Mesothelial cell of epicardium (in vitro differentiated cells): ENCODE data around the gene MDC1. TPM values are rescaled to one million over a fixed set of nuclear protein-coding genes. Genes with fewer than 3 reads are reported as not detected.
"Not testable (repeated sequence)": the region's sequence is repeated elsewhere in the genome, so short reads cannot be mapped to it uniquely, and the experiment has no call there.

Experiments used
- DNase-seq, 2 experiments: peaks; one replicate each; pipeline ENCODE4 v3.0.0; 2021; ENCODE audit warnings: low spot score in 2 of 2; ENCODE audit not compliant: unreplicated experiment in 2 of 2
- H3K27ac Mint-ChIP-seq: 2 replicates; pipeline ENCODE4 v1.8.0; 2021; ENCODE audit warnings: mixed read lengths
- H3K27me3 Mint-ChIP-seq: 2 replicates; pipeline ENCODE4 v1.8.0; 2021; ENCODE audit warnings: low read depth, mixed read lengths
- H3K36me3 Mint-ChIP-seq: 2 replicates; pipeline ENCODE4 v1.8.0; 2021; ENCODE audit warnings: mixed read lengths
- H3K4me1 Mint-ChIP-seq: 2 replicates; pipeline ENCODE4 v1.8.0; 2021; ENCODE audit warnings: mixed read lengths
- H3K4me3 Mint-ChIP-seq: 2 replicates; pipeline ENCODE4 v1.8.0; 2021; ENCODE audit warnings: mild to moderate bottlenecking, moderate library complexity, mixed read lengths
- H3K9me3 Mint-ChIP-seq: 2 replicates; pipeline ENCODE4 v1.8.0; 2021; ENCODE audit warnings: mixed read lengths
- CTCF ChIP-seq: fragments of 200-600 bp; sonication (generic); IDR thresholded peaks from one replicate; pipeline ENCODE4 v1.5.0; 2021; ENCODE audit warnings: antibody characterized with exemption; ENCODE audit not compliant: unreplicated experiment
- total RNA-seq: library from RNA; stranded (reverse); gene quantifications from 3 replicates; pipeline ENCODE4 v1.2.1, GENCODE V29; 2021

The MDC1 gene
- total RNA-seq, 1 donor from 2014 or later = 51.9 TPM

- no peak overlapping the region for H3K4me3 Mint-ChIP-seq
- H3K27me3 Mint-ChIP-seq = no peaks in the 10 kb centered on the region
- TF ChIP-seq CTCF = no peak
- H3K9me3 Mint-ChIP-seq = no peaks in the 10 kb centered on the region
- DNase-seq = no peak
- H3K36me3 Mint-ChIP-seq = peaks cover 37% of the 10 kb centered on the region
- H3K27ac Mint-ChIP-seq = peak overlapping the region; percentile 19
- peaks cover 34% of the 10 kb centered on the region for H3K4me1 Mint-ChIP-seq
Measured at GRCh38 chr6:30726506-30727413, 9.7 kb upstream of the MDC1 start.

- H3K36me3 Mint-ChIP-seq = peaks cover 36% of the 10 kb centered on the region
- peak overlapping the region; percentile 48 for H3K27ac Mint-ChIP-seq
- no peaks in the 10 kb centered on the region for H3K27me3 Mint-ChIP-seq
- no peak overlapping the region for H3K4me3 Mint-ChIP-seq
- no peaks in the 10 kb centered on the region for H3K9me3 Mint-ChIP-seq
- DNase-seq = no peak
- H3K4me1 Mint-ChIP-seq = peaks cover 36% of the 10 kb centered on the region
- no peak for TF ChIP-seq CTCF
Measured at GRCh38 chr6:30725713-30726505, 8.8 kb upstream of the MDC1 start.

- Mint-ChIP-seq H3K27ac (peak overlapping the region; percentile 65), H3K4me1 (peaks cover 34% of the 10 kb centered on the region), H3K27me3 (no peaks in the 10 kb centered on the region), H3K4me3 (no peak overlapping the region), H3K9me3 (no peaks in the 10 kb centered on the region), H3K36me3 (peaks cover 31% of the 10 kb centered on the region)
- no peak for TF ChIP-seq CTCF
- no peak for DNase-seq
Measured at GRCh38 chr6:30724906-30725667, 8.0 kb upstream of the MDC1 start.

- H3K36me3 Mint-ChIP-seq = peaks cover 27% of the 10 kb centered on the region
- not testable (repeated sequence) for H3K27me3 Mint-ChIP-seq, DNase-seq, H3K9me3 Mint-ChIP-seq
- H3K27ac Mint-ChIP-seq = peak overlapping the region; percentile 95
- H3K4me1 Mint-ChIP-seq = peaks cover 43% of the 10 kb centered on the region
- peak overlapping the region; percentile 98 for H3K4me3 Mint-ChIP-seq
Measured at GRCh38 chr6:30723843-30724741, 7.0 kb upstream of the MDC1 start.

GRCh38 chr6:30723159-30723842 lies 6.2 kb upstream of the MDC1 start:
- peaks cover 27% of the 10 kb centered on the region for H3K36me3 Mint-ChIP-seq

More at GRCh38 chr6:30723159-30723842, 6.2 kb upstream of the MDC1 start:
- Mint-ChIP-seq H3K27ac (peak overlapping the region; percentile 95), H3K4me1 (peaks cover 48% of the 10 kb centered on the region), H3K4me3 (peak overlapping the region; percentile 98)
- H3K27me3 Mint-ChIP-seq, H3K9me3 Mint-ChIP-seq, DNase-seq: not testable (repeated sequence)
